ENCODE data around the gene RFPL2. TPM values are rescaled to one million over a fixed set of nuclear protein-coding genes. Genes with fewer than 3 reads are reported as not detected.
A peak's percentile ranks its signal among the peaks of the same experiment; 100 is the strongest.

Gene RFPL2
- total RNA-seq, 1 experiment from 2014 or later, result not detected

DNA sequence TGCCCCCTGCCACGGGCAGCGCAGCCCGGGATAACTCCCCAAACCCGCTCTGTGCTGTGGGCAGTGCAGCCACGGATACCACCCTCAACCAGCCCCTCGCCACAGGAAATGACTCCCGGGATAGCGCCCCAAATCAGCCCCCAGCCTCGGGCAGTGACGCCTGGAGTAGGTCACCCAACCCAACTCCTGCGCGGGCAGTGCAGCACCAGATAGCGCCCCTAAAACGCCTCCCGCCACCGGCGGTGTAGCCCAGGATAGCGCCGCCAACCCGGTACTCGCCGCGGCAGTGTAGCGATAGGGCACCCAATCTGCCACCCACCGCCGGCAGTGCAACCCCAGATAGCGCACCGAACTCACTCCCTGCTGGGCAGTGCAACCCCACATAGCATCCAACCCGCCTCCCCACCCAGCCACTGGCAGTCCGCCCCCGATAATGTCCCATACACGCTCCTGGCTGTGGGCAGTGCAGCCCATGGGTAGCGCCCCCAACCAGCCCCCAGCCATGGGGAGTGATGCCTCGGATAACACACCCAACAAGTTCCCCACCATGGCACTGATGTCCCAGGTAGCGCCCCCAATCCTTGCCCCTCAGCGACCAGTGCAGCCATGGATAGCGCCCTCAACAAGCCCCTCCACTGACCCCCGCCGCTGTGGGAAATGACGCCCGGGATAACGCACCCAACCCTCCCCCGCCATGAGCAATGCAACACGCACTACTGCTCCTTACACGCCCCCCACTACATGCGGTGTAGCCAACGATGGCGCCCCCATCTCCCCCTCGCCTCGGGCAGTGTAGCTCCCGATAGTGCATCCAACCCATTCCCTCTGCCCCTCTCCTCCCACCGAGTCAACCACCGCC is 1.5 kb downstream of the RFPL2 start:
- CTCF ChIA-PET, result interaction anchor here (0.7 to 2.3 kb wide), 3 partner anchors 15 to 246 kb away, joined by 3 to 16 read pairs (median 3); no protein-coding TSS in a partner anchor
- H3K9me3 ChIP-seq, result no peaks in the 10 kb centered on the region
- H3K36me3 ChIP-seq (ENCODE audit: control insufficient read depth, insufficient read depth, low read length), result no peaks in the 10 kb centered on the region
- no peaks in the 10 kb centered on the region for H3K4me1 ChIP-seq
- no peak overlapping the region for H3K27ac Mint-ChIP-seq (ENCODE audit: unreplicated experiment)
- no peaks in the 10 kb centered on the region for H3K27me3 Mint-ChIP-seq (ENCODE audit: insufficient read depth, unreplicated experiment)
- H3K36me3 Mint-ChIP-seq (ENCODE audit: insufficient read depth, unreplicated experiment), result no peaks in the 10 kb centered on the region
- peaks cover 10% of the 10 kb centered on the region for H3K4me1 Mint-ChIP-seq (ENCODE audit: low read depth, unreplicated experiment)
- TF ChIP-seq CTCF (IDR thresholded peaks at IDR 0.05; ENCODE audit: insufficient read depth in 1 of 2, low read depth in 1 of 2, low read length in 1 of 2, severe bottlenecking in 1 of 2, unreplicated experiment in 1 of 2), result no peak
- BruUV-seq (replicated peaks), result no TSS peak
- H3K4me3 Mint-ChIP-seq (ENCODE audit: unreplicated experiment), result peak overlapping the region; percentile 72
- H3K4me3 ChIP-seq (ENCODE audit: low read depth, low read length), result no peak overlapping the region
- POLR2A ChIA-PET, result no interaction called here
- intact Hi-C loops (cut with micrococcal nuclease; ENCODE audit: unreplicated experiment), result loop anchor here (10.0 kb wide), 1 partner anchor 79 kb away; no protein-coding TSS in a partner anchor
- H3K27me3 ChIP-seq (replicated peaks; ENCODE audit: control insufficient read depth, insufficient read depth, low read length), result no peaks in the 10 kb centered on the region
- no peaks in the 10 kb centered on the region for H3K9me3 Mint-ChIP-seq (ENCODE audit: unreplicated experiment)
- DNase-seq, result no peak

DNA sequence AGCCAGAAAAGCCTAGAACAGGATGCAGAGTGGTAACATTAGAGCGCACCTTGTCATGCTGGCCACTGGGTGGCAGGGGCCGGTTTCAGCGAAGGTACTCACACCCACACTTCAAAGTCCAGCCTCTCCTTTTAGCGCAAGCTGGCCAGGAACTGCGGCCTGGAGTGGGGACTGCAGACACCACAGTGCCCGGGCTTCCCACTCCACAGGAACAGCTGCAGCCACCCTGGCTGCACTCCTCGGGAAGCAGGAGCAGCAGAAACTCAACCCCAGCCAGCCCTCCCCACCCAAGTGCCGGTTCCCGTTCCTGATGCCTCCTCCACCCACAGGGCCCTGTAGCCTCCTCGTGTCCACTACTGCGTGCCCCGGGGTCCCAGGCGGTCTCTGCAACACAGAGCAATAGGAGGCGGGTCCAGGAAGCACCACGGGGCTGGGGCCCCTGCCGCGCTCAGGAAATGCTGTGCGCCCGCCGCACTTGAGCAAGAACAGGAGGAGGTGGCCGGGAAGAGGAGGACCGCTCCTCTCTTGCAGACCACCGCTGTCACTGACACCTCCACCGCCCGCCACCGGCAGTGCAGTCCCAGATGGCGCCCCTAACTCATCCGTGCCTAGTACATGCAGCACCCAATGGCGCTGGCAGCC is 2.2 kb downstream of the RFPL2 start:
- intact Hi-C loops (cut with micrococcal nuclease; ENCODE audit: unreplicated experiment), result loop anchor here (1.0 to 10.0 kb wide), 3 partner anchors 64 to 153 kb away; no protein-coding TSS in a partner anchor
- Histone ChIP-seq H3K27me3 (replicated peaks; ENCODE audit: control insufficient read depth, insufficient read depth, low read length) (no peaks in the 10 kb centered on the region), H3K9me3 (no peaks in the 10 kb centered on the region), H3K4me1 (no peaks in the 10 kb centered on the region), H3K4me3 (ENCODE audit: low read depth, low read length) (0 out of 2 replicates have a peak overlapping the region, but pooled peaks have one; percentile 3), H3K36me3 (ENCODE audit: control insufficient read depth, insufficient read depth, low read length) (no peaks in the 10 kb centered on the region)
- no peaks in the 10 kb centered on the region for H3K9me3 Mint-ChIP-seq (ENCODE audit: unreplicated experiment)
- H3K4me1 Mint-ChIP-seq (ENCODE audit: low read depth, unreplicated experiment), result peaks cover 10% of the 10 kb centered on the region
- H3K27me3 Mint-ChIP-seq (ENCODE audit: insufficient read depth, unreplicated experiment), result no peaks in the 10 kb centered on the region
- H3K4me3 Mint-ChIP-seq (ENCODE audit: unreplicated experiment), result no peak overlapping the region
- peak; percentile 77 to 80 for DNase-seq
- no peak overlapping the region for H3K27ac Mint-ChIP-seq (ENCODE audit: unreplicated experiment)
- H3K36me3 Mint-ChIP-seq (ENCODE audit: insufficient read depth, unreplicated experiment), result no peaks in the 10 kb centered on the region
- POLR2A ChIA-PET, result no interaction called here
- peak; percentile 66 to 83 for TF ChIP-seq CTCF (IDR thresholded peaks at IDR 0.05; ENCODE audit: insufficient read depth in 1 of 2, low read depth in 1 of 2, low read length in 1 of 2, severe bottlenecking in 1 of 2, unreplicated experiment in 1 of 2)
- no TSS peak for BruUV-seq (replicated peaks)
- CTCF ChIA-PET, result interaction anchor here (0.6 to 1.6 kb wide), 3 partner anchors 64 to 643 kb away, joined by 4 to 32 read pairs (median 5); partner anchors contain the start of gene FBXO7

GRCh38 chr22:32202161-32202538 is 2.7 kb downstream of the RFPL2 start:
- TF ChIP-seq CTCF (IDR thresholded peaks at IDR 0.05; ENCODE audit: insufficient read depth in 1 of 2, low read depth in 1 of 2, low read length in 1 of 2, severe bottlenecking in 1 of 2, unreplicated experiment in 1 of 2), result no peak
- H3K27me3 Mint-ChIP-seq (ENCODE audit: insufficient read depth, unreplicated experiment), result no peaks in the 10 kb centered on the region

More at GRCh38 chr22:32202161-32202538, 2.7 kb downstream of the RFPL2 start:
- Histone ChIP-seq H3K9me3 (no peaks in the 10 kb centered on the region), H3K4me1 (no peaks in the 10 kb centered on the region), H3K27me3 (replicated peaks; ENCODE audit: control insufficient read depth, insufficient read depth, low read length) (no peaks in the 10 kb centered on the region), H3K36me3 (ENCODE audit: control insufficient read depth, insufficient read depth, low read length) (no peaks in the 10 kb centered on the region), H3K4me3 (ENCODE audit: low read depth, low read length) (no peak overlapping the region)
- Mint-ChIP-seq H3K9me3 (ENCODE audit: unreplicated experiment) (no peaks in the 10 kb centered on the region), H3K36me3 (ENCODE audit: insufficient read depth, unreplicated experiment) (no peaks in the 10 kb centered on the region), H3K4me3 (ENCODE audit: unreplicated experiment) (no peak overlapping the region), H3K27ac (ENCODE audit: unreplicated experiment) (no peak overlapping the region), H3K4me1 (ENCODE audit: low read depth, unreplicated experiment) (peaks cover 9% of the 10 kb centered on the region)
- no peak for DNase-seq
- ChIA-PET POLR2A (no interaction called here), CTCF (interaction anchor here (0.6 to 1.6 kb wide), 3 partner anchors 64 to 642 kb away, joined by 4 to 32 read pairs (median 5); partner anchors contain the start of gene FBXO7)
- intact Hi-C loops (cut with micrococcal nuclease; ENCODE audit: unreplicated experiment), result loop anchor here (1.0 to 10.0 kb wide), 3 partner anchors 64 to 153 kb away; no protein-coding TSS in a partner anchor
- no TSS peak for BruUV-seq (replicated peaks)
